IMR-90 (cell line): ENCODE results near the gene WNT7B. TPM values are rescaled to one million over a fixed set of nuclear protein-coding genes. Genes with fewer than 3 reads are reported as not detected.
A peak's percentile ranks its signal among the peaks of the same experiment; 100 is the strongest.

Source experiments
- ATAC-seq: fragments of 200-7000 bp; cut with Tn5 transposase; 2 replicates; pipeline ENCODE4 v1.9.1; 2020; ENCODE audit warnings: low read depth, mild to moderate bottlenecking, moderate library complexity
- BruUV-seq: library from RNA; stranded (reverse); fragments of 400-500 nt; replicated peaks from 2 replicates; lab custom pipeline; 2021; lab: Mats Ljungman, UMichigan
- CTCF ChIA-PET: fragments of 300-600 bp; formaldehyde crosslinking; extraction: SDS; loops from one replicate; lab custom pipeline; 2021; ENCODE audit warnings: antibody characterized with exemption; lab: Yijun Ruan, JAX
- POLR2A ChIA-PET: fragments of 300-600 bp; sonication (Branson Sonifier 250); formaldehyde crosslinking; loops from one replicate; lab custom pipeline; 2022; ENCODE audit warnings: antibody characterized with exemption; ENCODE audit not compliant: unreplicated experiment; lab: Charles Lee
- DNase-seq: peaks from one replicate; pipeline ENCODE4 v3.0.0; 2013
- H2AFZ ChIP-seq: replicated peaks from 2 replicates; pipeline ENCODE3; 2013; ENCODE audit warnings: low read length, mild to moderate bottlenecking; ENCODE audit not compliant: poor library complexity
- H2AK5ac ChIP-seq: 2 replicates; pipeline ENCODE4 v1.6.1; 2013; ENCODE audit warnings: low read depth, low read length, inconsistent platforms
- H2AK9ac ChIP-seq: replicated peaks from 2 replicates; pipeline ENCODE3; 2013; ENCODE audit warnings: mild to moderate bottlenecking, low read depth, low read length, moderate library complexity; ENCODE audit not compliant: poor library complexity
- H2BK120ac ChIP-seq: 2 replicates; pipeline ENCODE4 v1.6.1; 2013; ENCODE audit warnings: low read depth, low read length, inconsistent platforms
- H2BK15ac ChIP-seq: 3 replicates; pipeline ENCODE4 v1.6.1; 2013; ENCODE audit warnings: low read depth, low read length, inconsistent platforms
- H2BK20ac ChIP-seq: 2 replicates; pipeline ENCODE4 v1.6.1; 2013; ENCODE audit warnings: low read depth, mild to moderate bottlenecking, inconsistent platforms, low read length, moderate library complexity
- H2BK5ac ChIP-seq: 2 replicates; pipeline ENCODE4 v1.6.1; 2013; ENCODE audit warnings: mild to moderate bottlenecking, low read depth, low read length, inconsistent platforms; ENCODE audit not compliant: poor library complexity, severe bottlenecking
- H3K14ac ChIP-seq: replicated peaks from 2 replicates; pipeline ENCODE4 v1.6.1; 2013; ENCODE audit warnings: low read depth, low read length, inconsistent platforms
- H3K18ac ChIP-seq: 2 replicates; pipeline ENCODE4 v1.6.1; 2013; ENCODE audit warnings: low read depth, low read length, control low read depth
- H3K23ac ChIP-seq: 2 replicates; pipeline ENCODE4 v1.6.1; 2013; ENCODE audit warnings: low read depth, low read length, inconsistent platforms
- H3K27ac ChIP-seq: 2 replicates; pipeline ENCODE4 v1.5.1; 2013; ENCODE audit warnings: mild to moderate bottlenecking, control low read depth, low read length; ENCODE audit not compliant: insufficient read depth
- H3K27me3 ChIP-seq: 2 replicates; pipeline ENCODE4 v1.6.1; 2013; ENCODE audit warnings: low read length; ENCODE audit not compliant: control insufficient read depth, insufficient read depth
- H3K36me3 ChIP-seq: 2 replicates; pipeline ENCODE4 v1.6.1; 2013; ENCODE audit warnings: low read length, mixed read lengths; ENCODE audit not compliant: control insufficient read depth, insufficient read depth
- H3K4ac ChIP-seq: 2 replicates; pipeline ENCODE4 v1.6.1; 2013; ENCODE audit warnings: low read depth, low read length, inconsistent platforms
- H3K4me1 ChIP-seq: 2 replicates; pipeline ENCODE4 v1.6.1; 2013; ENCODE audit warnings: low read length, mixed read lengths; ENCODE audit not compliant: control insufficient read depth, insufficient read depth
- H3K4me2 ChIP-seq: 2 replicates; pipeline ENCODE4 v1.6.1; 2013; ENCODE audit warnings: low read depth, mild to moderate bottlenecking, control low read depth, low read length, moderate library complexity
- H3K4me3 ChIP-seq: 2 replicates; pipeline ENCODE4 v1.5.1; 2013; ENCODE audit warnings: low read depth, mild to moderate bottlenecking, control low read depth, low read length, moderate library complexity; ENCODE audit not compliant: insufficient read depth
- H3K56ac ChIP-seq: 2 replicates; pipeline ENCODE4 v1.6.1; 2013; ENCODE audit warnings: low read length, inconsistent platforms; ENCODE audit not compliant: insufficient read depth; ENCODE audit errors: extremely low read depth
- H3K79me1 ChIP-seq, 2 experiments: 2 replicates each; pipeline ENCODE4 v1.6.1; 2013; ENCODE audit warnings: low read length in 2 of 2, inconsistent platforms in 1 of 2, low read depth in 1 of 2
- H3K9ac ChIP-seq: 2 replicates; pipeline ENCODE4 v1.6.1; 2013; ENCODE audit warnings: low read depth, low read length, control low read depth
- H3K9me1 ChIP-seq: 2 replicates; pipeline ENCODE4 v1.6.1; 2013; ENCODE audit warnings: low read length, inconsistent platforms; ENCODE audit not compliant: insufficient read depth
- H3K9me3 ChIP-seq: 2 replicates; pipeline ENCODE4 v1.6.1; 2013; ENCODE audit warnings: low read length; ENCODE audit not compliant: control insufficient read depth, insufficient read depth
- H4K20me1 ChIP-seq: 2 replicates; pipeline ENCODE4 v1.6.1; 2013; ENCODE audit warnings: low read length, inconsistent platforms; ENCODE audit not compliant: insufficient read depth
- H4K5ac ChIP-seq: 2 replicates; pipeline ENCODE4 v1.6.1; 2013; ENCODE audit warnings: mild to moderate bottlenecking, low read depth, low read length, control low read depth
- H4K8ac ChIP-seq, 2 experiments: 2 replicates each; pipeline ENCODE4 v1.6.1; 2013; ENCODE audit warnings: low read depth in 2 of 2, low read length in 2 of 2, control low read depth in 1 of 2, inconsistent platforms in 1 of 2
- H4K91ac ChIP-seq: 2 replicates; pipeline ENCODE4 v1.6.1; 2013; ENCODE audit warnings: low read depth, low read length, inconsistent platforms; ENCODE audit not compliant: insufficient read depth
- CEBPB ChIP-seq: IDR thresholded peaks from 2 replicates; pipeline ENCODE4 v1.6.1; 2012; ENCODE audit warnings: low read depth, low read length, improper control_type of control experiment
- MAFK ChIP-seq: IDR thresholded peaks from 2 replicates; pipeline ENCODE4 v1.6.1; 2012; ENCODE audit warnings: low read depth, low read length, improper control_type of control experiment
- WGBS, 2 experiments: methylation state at CpG; one replicate each; pipeline versions ENCODE4 v1.1.5 to v1.1.7; 2013; ENCODE audit warnings: missing lambda C conversion rate in 2 of 2; ENCODE audit not compliant: insufficient read length in 1 of 2; ENCODE audit errors: extremely low coverage in 2 of 2; 5-methylcytosine and 5-hydroxymethylcytosine counted together
- dilution Hi-C: fragments of 300-500 bp; cut with HindIII; formaldehyde crosslinking; loops from one replicate; pipeline ENCODE4 v1.14.3; 2018; ENCODE audit warnings: low sequenced_read_pairs; ENCODE audit not compliant: unreplicated experiment
- in situ Hi-C: fragments of 300-500 bp; cut with MboI; formaldehyde crosslinking; loops from 3 replicates; pipeline ENCODE4 v1.14.3; 2019; ENCODE audit warnings: low sequenced_read_pairs, inconsistent platforms, mixed read lengths
- intact Hi-C: fragments of 100-400 bp; cut with micrococcal nuclease; formaldehyde crosslinking; loops from 2 replicates; pipeline ENCODE4 v1.10.0; 2022
- polyA plus RNA-seq, 3 experiments: library from polyadenylated mRNA; depleted of rRNA; stranded (reverse); fragments of >200 nt; gene quantifications; 2 replicates each; pipeline ENCODE4 v1.2.3, GENCODE V29; 2012; ENCODE audit warnings: low replicate concordance in 1 of 3
- total RNA-seq: library from RNA; depleted of rRNA; stranded (reverse); fragments of >200 nt; gene quantifications from 2 replicates; pipeline ENCODE4 v1.2.3, GENCODE V29; 2012; rRNA removed
- TF ChIP-seq, protein P1 (sequence below): fragments of 150-350 bp; IDR thresholded peaks from 2 replicates; pipeline ENCODE4 v1.6.1; 2016; ENCODE audit warnings: low read depth, mild to moderate bottlenecking, low read length, moderate library complexity, borderline replicate concordance

The WNT7B gene
- total and polyA plus RNA-seq, 2 of the 4 experiments (the other 2 are of a cell fraction), result under 0.01 to 0.15 TPM

DNA sequence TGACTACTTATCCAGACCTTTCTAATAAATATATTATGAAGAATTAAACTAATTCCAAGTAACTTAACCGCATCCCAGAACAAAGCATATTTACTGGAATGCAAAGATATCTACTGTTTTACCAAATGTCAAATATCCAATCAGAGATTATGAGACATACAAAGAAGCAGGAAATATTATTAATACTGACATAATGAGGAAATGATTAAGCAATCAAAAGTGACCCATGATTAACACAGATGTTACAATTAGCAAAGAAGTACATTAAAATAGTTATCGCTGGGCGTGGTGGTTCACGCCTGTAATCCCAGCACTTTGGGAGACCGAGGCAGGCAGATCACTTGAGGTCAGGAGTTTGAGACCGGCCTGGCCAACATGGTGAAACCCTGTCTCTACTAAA is 105.2 kb downstream of the WNT7B start:
- POLR2A ChIA-PET, result no interaction called here
- Histone ChIP-seq H3K56ac (no peak overlapping the region), H3K79me1 (no peaks in the 10 kb centered on the region), H3K36me3 (no peaks in the 10 kb centered on the region), H3K9ac (no peak overlapping the region), H3K14ac (no peak overlapping the region), H4K8ac (no peak overlapping the region), H2AFZ (no peak overlapping the region), H3K23ac (no peak overlapping the region), H4K20me1 (peaks cover 12% of the 10 kb centered on the region), H2AK5ac (no peak overlapping the region), H3K9me3 (peaks cover 10% of the 10 kb centered on the region), H2BK5ac (no peak overlapping the region), H4K91ac (no peak overlapping the region), H3K18ac (no peak overlapping the region), H2AK9ac (no peak overlapping the region), H3K27ac (no peak overlapping the region), H4K5ac (no peak overlapping the region), H3K27me3 (peaks cover 48% of the 10 kb centered on the region), H2BK120ac (no peak overlapping the region), H2BK15ac (no peak overlapping the region), H2BK20ac (no peak overlapping the region), H3K9me1 (no peaks in the 10 kb centered on the region), H3K4me1 (no peaks in the 10 kb centered on the region; the same call in 1 of the 2 replicates), H3K4me2 (no peak overlapping the region), H3K4me3 (no peak overlapping the region), H3K4ac (no peak overlapping the region)
- intact Hi-C loops, result no loop called here
- no TSS peak for BruUV-seq
- WGBS, 2 experiments, result no CpG with 5 or more reads among the region's 6 CpGs
- DNase-seq, result no peak
- dilution Hi-C loops, result no loop called here
- no peak for ATAC-seq
- TF ChIP-seq CEBPB, result peak; percentile 39; the same call in 1 of the 2 replicates
- TF ChIP-seq MAFK, result no peak
- TF ChIP-seq, protein P1, sequence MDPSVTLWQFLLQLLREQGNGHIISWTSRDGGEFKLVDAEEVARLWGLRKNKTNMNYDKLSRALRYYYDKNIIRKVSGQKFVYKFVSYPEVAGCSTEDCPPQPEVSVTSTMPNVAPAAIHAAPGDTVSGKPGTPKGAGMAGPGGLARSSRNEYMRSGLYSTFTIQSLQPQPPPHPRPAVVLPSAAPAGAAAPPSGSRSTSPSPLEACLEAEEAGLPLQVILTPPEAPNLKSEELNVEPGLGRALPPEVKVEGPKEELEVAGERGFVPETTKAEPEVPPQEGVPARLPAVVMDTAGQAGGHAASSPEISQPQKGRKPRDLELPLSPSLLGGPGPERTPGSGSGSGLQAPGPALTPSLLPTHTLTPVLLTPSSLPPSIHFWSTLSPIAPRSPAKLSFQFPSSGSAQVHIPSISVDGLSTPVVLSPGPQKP, result no peak
- CTCF ChIA-PET, result no interaction called here
- in situ Hi-C loops, result no loop called here

Other genes starting within 250 kb of the WNT7B start
- 6.1 and 7.0 TPM in 2 replicates for gene PPARA, start 173.4 kb upstream of the WNT7B start, total RNA-seq
- gene PPARA, start 173.4 kb upstream of the WNT7B start, polyA plus RNA-seq (2012; rRNA removed), result 3.1 and 3.3 TPM in 2 replicates